HepG2 (cell line): ENCODE measurements around the gene FRMD4A. TPM values are rescaled to one million over a fixed set of nuclear protein-coding genes. Genes with fewer than 3 reads are reported as not detected.

Source experiments
- ATAC-seq: fragments of 200-7000 bp; cut with Tn5 transposase; 3 replicates; pipeline ENCODE4 v1.9.1; 2020; ENCODE audit warnings: mild to moderate bottlenecking, moderate library complexity
- BruUV-seq: library from RNA; stranded (reverse); fragments of 400-500 nt; replicated peaks from 2 replicates; lab custom pipeline; 2021; lab: Mats Ljungman, UMichigan
- CTCF ChIA-PET: fragments of 300-600 bp; formaldehyde crosslinking; extraction: SDS; loops from one replicate; lab custom pipeline; 2021; ENCODE audit warnings: low total read pairs, inconsistent platforms, low intra/inter-chr PET ratio; lab: Yijun Ruan, JAX
- POLR2A ChIA-PET: fragments of 350-600 bp; sonication (Branson Sonifier 250); formaldehyde crosslinking; loops from one replicate; lab custom pipeline; 2020; ENCODE audit warnings: antibody characterized with exemption, inconsistent platforms; lab: Yijun Ruan, JAX
- DNase-seq: peaks from one replicate; pipeline ENCODE4 v3.0.0-alpha.2; 2015; ENCODE audit warnings: low spot score
- FAIRE-seq: peaks from 3 replicates; lab custom pipeline; 2011; peaks lifted over from hg19 to GRCh38; lab: Jason Lieb, UNC
- H2AFZ ChIP-seq: one replicate; pipeline ENCODE4 v1.6.1; 2011; ENCODE audit warnings: low read length, inconsistent platforms
- H3K27ac ChIP-seq: fragments of 300-600 bp; 3 replicates; pipeline ENCODE4 v1.8.0; 2011; ENCODE audit warnings: mixed run types, mild to moderate bottlenecking, mixed read lengths, low read length, inconsistent platforms; ENCODE audit not compliant: insufficient read depth; ENCODE audit errors: extremely low read length
- H3K27me3 ChIP-seq, 2 experiments: fragments of 200-600 bp in 1 of 2; 2 replicates in 1 of 2; 3 replicates in 1 of 2; pipeline versions ENCODE4 v1.6.0 to v1.8.0; 2011; ENCODE audit warnings: low read length in 2 of 2, mild to moderate bottlenecking in 2 of 2, moderate library complexity in 2 of 2, inconsistent platforms in 1 of 2; ENCODE audit not compliant: insufficient read depth in 2 of 2, control insufficient read depth in 1 of 2
- H3K36me3 ChIP-seq, 2 experiments: fragments of 200-600 bp in 1 of 2; replicated peaks in 1 of 2; 2 replicates in 1 of 2; 3 replicates in 1 of 2; pipeline versions ENCODE4 v1.5.1 to v1.8.0; 2011; ENCODE audit warnings: low read length in 2 of 2, inconsistent platforms in 1 of 2; ENCODE audit not compliant: insufficient read depth in 2 of 2, control insufficient read depth in 1 of 2
- H3K4me1 ChIP-seq: 2 replicates; pipeline ENCODE4 v1.5.1; 2012; ENCODE audit warnings: low read length, inconsistent platforms; ENCODE audit not compliant: insufficient read depth
- H3K4me2 ChIP-seq: 2 replicates; pipeline ENCODE4 v1.6.0; 2011; ENCODE audit warnings: low read depth, low read length, inconsistent platforms
- H3K4me3 ChIP-seq, 3 experiments: fragments of 200-600 bp in 1 of 3; sonication (generic), shearing (Covaris generic) in 1 of 3; replicated peaks in 1 of 3; 2 replicates each; pipeline ENCODE4 v1.5.1; 2011 to 2016; ENCODE audit warnings: low read length in 3 of 3, inconsistent platforms in 2 of 3, low read depth in 2 of 3, mild to moderate bottlenecking in 2 of 3, control low read depth in 1 of 3, mixed read lengths in 1 of 3; ENCODE audit not compliant: insufficient read depth in 1 of 3
- H3K79me2 ChIP-seq: one replicate; pipeline ENCODE4 v1.6.1; 2011; ENCODE audit warnings: low read length, inconsistent platforms; ENCODE audit not compliant: insufficient read depth
- H3K9ac ChIP-seq: 2 replicates; pipeline ENCODE4 v1.6.0; 2011; ENCODE audit warnings: mild to moderate bottlenecking, low read depth, low read length, inconsistent platforms; ENCODE audit not compliant: insufficient read depth
- H3K9me3 ChIP-seq: 2 replicates; pipeline ENCODE4 v1.5.1; 2012; ENCODE audit warnings: mild to moderate bottlenecking, low read length
- H4K20me1 ChIP-seq: 2 replicates; pipeline ENCODE4 v1.6.0; 2011; ENCODE audit warnings: inconsistent platforms, mild to moderate bottlenecking, low read length, moderate library complexity; ENCODE audit not compliant: insufficient read depth
- ATF2 ChIP-seq: sonication (generic); formaldehyde crosslinking; IDR thresholded peaks from 2 replicates; pipeline ENCODE4 v1.4.0; 2020; ENCODE audit warnings: missing genetic modification reagents
- ATF7 ChIP-seq, 2 experiments: fragments of 450-650 bp in 1 of 2; sonication (generic) in 1 of 2; formaldehyde crosslinking in 1 of 2; IDR thresholded peaks; 2 replicates each; pipeline versions ENCODE4 v1.4.0 to v1.6.1; 2016 to 2020; ENCODE audit warnings: antibody characterized with exemption in 1 of 2, mild to moderate bottlenecking in 1 of 2, missing genetic modification reagents in 1 of 2
- CCAR2 ChIP-seq: fragments of 200-400 bp; formaldehyde crosslinking; optimal IDR thresholded peaks from 2 replicates; pipeline ENCODE3; 2018; ENCODE audit warnings: low read depth, mild to moderate bottlenecking, low read length, moderate library complexity
- CHCHD3 ChIP-seq: sonication (generic); formaldehyde crosslinking; IDR thresholded peaks from 2 replicates; pipeline ENCODE4 v1.8.0; 2022; ENCODE audit warnings: mild to moderate bottlenecking, missing genetic modification reagents, moderate library complexity
- ERF ChIP-seq: IDR thresholded peaks from 2 replicates; pipeline ENCODE4 v1.6.1; 2018; ENCODE audit warnings: missing biosample characterization, missing genetic modification reagents
- ESRRA ChIP-seq: sonication (generic); formaldehyde crosslinking; IDR thresholded peaks from 2 replicates; pipeline ENCODE4 v1.5.1; 2020; ENCODE audit warnings: mild to moderate bottlenecking, low read depth, missing genetic modification reagents
- HOXA9 ChIP-seq: sonication (generic); formaldehyde crosslinking; IDR thresholded peaks from 2 replicates; pipeline ENCODE4 v1.8.1; 2022; ENCODE audit warnings: missing genetic modification reagents, mild to moderate bottlenecking, moderate library complexity, borderline replicate concordance
- POLR2AphosphoS5 ChIP-seq: IDR thresholded peaks from 2 replicates; pipeline ENCODE4 v1.6.1; 2012; ENCODE audit warnings: low read depth, low read length
- RERE ChIP-seq: IDR thresholded peaks from 2 replicates; pipeline ENCODE4 v1.6.1; 2016; ENCODE audit warnings: low read depth, missing genetic modification reagents, missing compliant biosample characterization
- TFDP2 ChIP-seq: sonication (generic); formaldehyde crosslinking; IDR thresholded peaks from 2 replicates; pipeline ENCODE4 v1.4.0; 2020; ENCODE audit warnings: missing genetic modification reagents
- ZNF33A ChIP-seq: sonication (generic); formaldehyde crosslinking; IDR thresholded peaks from 2 replicates; pipeline ENCODE4 v1.5.1; 2020; ENCODE audit warnings: missing genetic modification reagents, mild to moderate bottlenecking, moderate library complexity, borderline replicate concordance
- ZNF556 ChIP-seq: sonication (generic); formaldehyde crosslinking; IDR thresholded peaks from 2 replicates; pipeline ENCODE4 v1.4.0; 2020; ENCODE audit warnings: mild to moderate bottlenecking, missing genetic modification reagents, borderline replicate concordance
- ZNF670 ChIP-seq: sonication (generic); formaldehyde crosslinking; IDR thresholded peaks from 2 replicates; pipeline ENCODE4 v1.8.0; 2022; ENCODE audit warnings: mild to moderate bottlenecking, missing genetic modification reagents, borderline replicate concordance
- ZNF770 ChIP-seq: sonication (generic); formaldehyde crosslinking; IDR thresholded peaks from 2 replicates; pipeline ENCODE4 v1.5.0; 2020; ENCODE audit warnings: mild to moderate bottlenecking, missing genetic modification reagents
- ZSCAN12 ChIP-seq: sonication (generic); formaldehyde crosslinking; IDR thresholded peaks from 2 replicates; pipeline ENCODE4 v1.9.0; 2021; ENCODE audit warnings: mild to moderate bottlenecking, missing genetic modification reagents
- WGBS: methylation state at CpG from one replicate; pipeline ENCODE4 v1.1.6; 2017; ENCODE audit warnings: low lambda C conversion rate; 5-methylcytosine and 5-hydroxymethylcytosine counted together
- in situ Hi-C: cut with HindIII; loops from 2 replicates; pipeline ENCODE4 v1.10.0; 2017; ENCODE audit warnings: low pct_unique_long_range_greater_than_20kb; ENCODE audit not compliant: extremely low pct_ligation_motif_present
- intact Hi-C: fragments of 100-400 bp; cut with micrococcal nuclease; formaldehyde crosslinking; loops from one replicate; pipeline ENCODE4 v1.10.0; 2022; ENCODE audit not compliant: unreplicated experiment
- polyA plus RNA-seq, 8 experiments: library from polyadenylated mRNA; depleted of rRNA in 3 of 8; stranded (reverse) in 7 of 8; unstranded in 1 of 8; fragments of >200 nt; fragmentation: Illumina TruSeq in 4 of 8; extraction: Trizol in 4 of 8; gene quantifications; 2 replicates each; pipeline versions ENCODE4 v1.2.1 to v1.2.3, GENCODE V29; 2011 to 2016; ENCODE audit warnings: low read depth in 4 of 8, missing spikeins in 1 of 8, mixed read lengths in 1 of 8; ENCODE audit not compliant: insufficient read depth in 1 of 8
- total RNA-seq, 5 experiments: library from RNA; depleted of rRNA; stranded (reverse); fragments of >200 nt; fragmentation: Illumina TruSeq; extraction: Trizol; gene quantifications; 2 replicates each; pipeline ENCODE4 v1.2.3, GENCODE V29; 2016; ENCODE audit warnings: low read depth in 1 of 5

The FRMD4A gene
- total and polyA plus RNA-seq, 2 of the 13 experiments (the other 11 are each of a cell fraction or from before 2014, with no cell fraction given), result 0.09 to 0.26 TPM

- FAIRE-seq (no peak), ATAC-seq (no peak), DNase-seq (no peak)
- no peak overlapping the region for H2AFZ ChIP-seq
- H4K20me1 ChIP-seq, result no peaks in the 10 kb centered on the region
- no peaks in the 10 kb centered on the region for H3K9me3 ChIP-seq
- 21% methylated on average over 5 of the region's 5 CpGs for WGBS
- no TSS peak for BruUV-seq
- H3K36me3 ChIP-seq, result no peaks in the 10 kb centered on the region
- H3K9ac ChIP-seq, result no peak overlapping the region
- in situ Hi-C loops (no loop called here), intact Hi-C loops (no loop called here)
- POLR2A ChIA-PET, result no interaction called here
- H3K4me2 ChIP-seq, result no peak overlapping the region
- no peaks in the 10 kb centered on the region for H3K79me2 ChIP-seq
- no peaks in the 10 kb centered on the region for H3K4me1 ChIP-seq
- no peak overlapping the region for H3K4me3 ChIP-seq
- CTCF ChIA-PET, result no interaction called here
- peaks cover 0 to 24% of the 10 kb centered on the region in 2 experiments; a peak in 3 of 5 replicates for H3K27me3 ChIP-seq
- H3K27ac ChIP-seq, result no peak overlapping the region
- TF ChIP-seq ZNF770 (no peak), ATF7 (IDR thresholded peaks at IDR 0.05) (no peak), ATF7 (CRISPR knock-in tag; IDR thresholded peaks at IDR 0.05) (no peak), ZNF556 (CRISPR knock-in tag) (no peak), ZNF33A (CRISPR knock-in tag) (no peak), ZNF670 (no peak), CHCHD3 (CRISPR knock-in tag) (no peak), POLR2AphosphoS5 (no peak), ZSCAN12 (CRISPR knock-in tag) (no peak), ESRRA (CRISPR knock-in tag) (no peak), ATF2 (CRISPR knock-in tag) (no peak), TFDP2 (CRISPR knock-in tag) (no peak), RERE (no peak), CCAR2 (no peak), HOXA9 (no peak), ERF (no peak)
These were observed 237.9 kb downstream of the FRMD4A start for GRCh38 chr10:14092799-14093198.
